HEK293 (cell line): ENCODE results near the gene PPP6R1.

Experiments used
- CTCF ChIP-seq: fragments of 450-650 bp; formaldehyde crosslinking; IDR thresholded peaks from 2 replicates; pipeline ENCODE4 v1.5.1; 2016; ENCODE audit warnings: missing biosample characterization, missing genetic modification characterization
- SCRT2 ChIP-seq: fragments of 450-650 bp; formaldehyde crosslinking; IDR thresholded peaks from 2 replicates; pipeline ENCODE4 v1.5.1; 2016; ENCODE audit warnings: missing biosample characterization, missing genetic modification characterization
- SP2 ChIP-seq: fragments of 450-650 bp; formaldehyde crosslinking; IDR thresholded peaks from 2 replicates; pipeline ENCODE4 v1.5.1; 2016; ENCODE audit warnings: missing biosample characterization, missing genetic modification characterization
- ZBTB48 ChIP-seq: fragments of 450-650 bp; formaldehyde crosslinking; IDR thresholded peaks from 2 replicates; pipeline ENCODE4 v1.5.1; 2016; ENCODE audit warnings: missing biosample characterization, missing genetic modification characterization
- ZFP41 ChIP-seq: fragments of 450-650 bp; formaldehyde crosslinking; IDR thresholded peaks from 2 replicates; pipeline ENCODE4 v1.5.1; 2016; ENCODE audit warnings: missing biosample characterization, missing genetic modification characterization, borderline replicate concordance
- ZIC2 ChIP-seq: fragments of 450-650 bp; formaldehyde crosslinking; IDR thresholded peaks from 2 replicates; pipeline ENCODE4 v1.5.1; 2016; ENCODE audit warnings: missing biosample characterization, missing genetic modification characterization
- ZNF24 ChIP-seq: fragments of 450-650 bp; formaldehyde crosslinking; IDR thresholded peaks from 2 replicates; pipeline ENCODE4 v1.5.1; 2016; ENCODE audit warnings: missing biosample characterization, missing genetic modification characterization
- ZNF274 ChIP-seq, 2 experiments: fragments of 200-500 bp in 1 of 2; fragments of 450-650 bp in 1 of 2; sonication (Bioruptor generic) in 1 of 2; formaldehyde crosslinking in 1 of 2; IDR thresholded peaks; 2 replicates each; pipeline versions ENCODE4 v1.5.1 to v1.6.1; 2014 to 2016; ENCODE audit warnings: borderline replicate concordance in 1 of 2, inconsistent platforms in 1 of 2, low read length in 1 of 2, missing biosample characterization in 1 of 2, missing genetic modification characterization in 1 of 2
- ZSCAN23 ChIP-seq: fragments of 450-650 bp; formaldehyde crosslinking; IDR thresholded peaks from 2 replicates; pipeline ENCODE4 v1.5.1; 2016; ENCODE audit warnings: missing biosample characterization, missing genetic modification characterization
- ZSCAN4 ChIP-seq: fragments of 450-650 bp; formaldehyde crosslinking; IDR thresholded peaks from 2 replicates; pipeline ENCODE4 v1.5.1; 2017; ENCODE audit warnings: missing biosample characterization, missing genetic modification characterization
- TF ChIP-seq, protein P1 (sequence below): fragments of 450-650 bp; formaldehyde crosslinking; IDR thresholded peaks from 2 replicates; pipeline ENCODE4 v1.5.1; 2016; ENCODE audit warnings: missing biosample characterization, missing genetic modification characterization
- TF ChIP-seq, protein P2 (sequence below): fragments of 450-650 bp; formaldehyde crosslinking; IDR thresholded peaks from 2 replicates; pipeline ENCODE4 v1.5.1; 2016; ENCODE audit warnings: missing biosample characterization, missing genetic modification characterization
- TF ChIP-seq, protein P3 (sequence below): fragments of 450-650 bp; formaldehyde crosslinking; optimal IDR thresholded peaks from 2 replicates; pipeline ENCODE3; 2016; ENCODE audit warnings: missing biosample characterization, mild to moderate bottlenecking, missing genetic modification characterization

- TF ChIP-seq ZSCAN23 (tag by site-specific recombination) (no peak), ZNF274 (IDR thresholded peaks at IDR 0.05; ENCODE audit: low read length) (no peak), ZNF274 (tag by site-specific recombination; IDR thresholded peaks at IDR 0.05; ENCODE audit: borderline replicate concordance) (no peak), CTCF (tag by site-specific recombination) (no peak), SP2 (tag by site-specific recombination) (no peak), ZSCAN4 (no peak), ZIC2 (no peak), SCRT2 (tag by site-specific recombination) (no peak), ZFP41 (tag by site-specific recombination) (no peak), ZBTB48 (tag by site-specific recombination) (no peak), ZNF24 (no peak)
- TF ChIP-seq, protein P1, sequence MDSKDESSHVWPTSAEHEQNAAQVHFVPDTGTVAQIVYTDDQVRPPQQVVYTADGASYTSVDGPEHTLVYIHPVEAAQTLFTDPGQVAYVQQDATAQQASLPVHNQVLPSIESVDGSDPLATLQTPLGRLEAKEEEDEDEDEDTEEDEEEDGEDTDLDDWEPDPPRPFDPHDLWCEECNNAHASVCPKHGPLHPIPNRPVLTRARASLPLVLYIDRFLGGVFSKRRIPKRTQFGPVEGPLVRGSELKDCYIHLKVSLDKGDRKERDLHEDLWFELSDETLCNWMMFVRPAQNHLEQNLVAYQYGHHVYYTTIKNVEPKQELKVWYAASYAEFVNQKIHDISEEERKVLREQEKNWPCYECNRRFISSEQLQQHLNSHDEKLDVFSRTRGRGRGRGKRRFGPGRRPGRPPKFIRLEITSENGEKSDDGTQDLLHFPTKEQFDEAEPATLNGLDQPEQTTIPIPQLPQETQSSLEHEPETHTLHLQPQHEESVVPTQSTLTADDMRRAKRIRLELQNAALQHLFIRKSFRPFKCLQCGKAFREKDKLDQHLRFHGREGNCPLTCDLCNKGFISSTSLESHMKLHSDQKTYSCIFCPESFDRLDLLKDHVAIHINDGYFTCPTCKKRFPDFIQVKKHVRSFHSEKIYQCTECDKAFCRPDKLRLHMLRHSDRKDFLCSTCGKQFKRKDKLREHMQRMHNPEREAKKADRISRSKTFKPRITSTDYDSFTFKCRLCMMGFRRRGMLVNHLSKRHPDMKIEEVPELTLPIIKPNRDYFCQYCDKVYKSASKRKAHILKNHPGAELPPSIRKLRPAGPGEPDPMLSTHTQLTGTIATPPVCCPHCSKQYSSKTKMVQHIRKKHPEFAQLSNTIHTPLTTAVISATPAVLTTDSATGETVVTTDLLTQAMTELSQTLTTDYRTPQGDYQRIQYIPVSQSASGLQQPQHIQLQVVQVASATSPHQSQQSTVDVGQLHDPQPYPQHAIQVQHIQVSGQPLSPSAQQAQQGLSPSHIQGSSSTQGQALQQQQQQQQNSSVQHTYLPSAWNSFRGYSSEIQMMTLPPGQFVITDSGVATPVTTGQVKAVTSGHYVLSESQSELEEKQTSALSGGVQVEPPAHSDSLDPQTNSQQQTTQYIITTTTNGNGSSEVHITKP (tag by site-specific recombination): no peak
- TF ChIP-seq, protein P2, sequence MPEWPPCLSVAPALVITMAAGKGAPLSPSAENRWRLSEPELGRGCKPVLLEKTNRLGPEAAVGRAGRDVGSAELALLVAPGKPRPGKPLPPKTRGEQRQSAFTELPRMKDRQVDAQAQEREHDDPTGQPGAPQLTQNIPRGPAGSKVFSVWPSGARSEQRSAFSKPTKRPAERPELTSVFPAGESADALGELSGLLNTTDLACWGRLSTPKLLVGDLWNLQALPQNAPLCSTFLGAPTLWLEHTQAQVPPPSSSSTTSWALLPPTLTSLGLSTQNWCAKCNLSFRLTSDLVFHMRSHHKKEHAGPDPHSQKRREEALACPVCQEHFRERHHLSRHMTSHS (tag by site-specific recombination): no peak
- TF ChIP-seq, protein P3, sequence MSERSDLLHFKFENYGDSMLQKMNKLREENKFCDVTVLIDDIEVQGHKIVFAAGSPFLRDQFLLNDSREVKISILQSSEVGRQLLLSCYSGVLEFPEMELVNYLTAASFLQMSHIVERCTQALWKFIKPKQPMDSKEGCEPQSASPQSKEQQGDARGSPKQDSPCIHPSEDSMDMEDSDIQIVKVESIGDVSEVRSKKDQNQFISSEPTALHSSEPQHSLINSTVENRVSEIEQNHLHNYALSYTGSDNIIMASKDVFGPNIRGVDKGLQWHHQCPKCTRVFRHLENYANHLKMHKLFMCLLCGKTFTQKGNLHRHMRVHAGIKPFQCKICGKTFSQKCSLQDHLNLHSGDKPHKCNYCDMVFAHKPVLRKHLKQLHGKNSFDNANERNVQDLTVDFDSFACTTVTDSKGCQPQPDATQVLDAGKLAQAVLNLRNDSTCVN: no peak
Measured at GRCh38 chr19:55186080-55186479, 72.7 kb downstream of the PPP6R1 start.
